ENCODE results near the gene ITGAD. TPM values are rescaled to one million over a fixed set of nuclear protein-coding genes. Genes with fewer than 3 reads are reported as not detected.

Gene ITGAD
- not detected in 2 replicates for total RNA-seq (2012; rRNA removed)

DNA sequence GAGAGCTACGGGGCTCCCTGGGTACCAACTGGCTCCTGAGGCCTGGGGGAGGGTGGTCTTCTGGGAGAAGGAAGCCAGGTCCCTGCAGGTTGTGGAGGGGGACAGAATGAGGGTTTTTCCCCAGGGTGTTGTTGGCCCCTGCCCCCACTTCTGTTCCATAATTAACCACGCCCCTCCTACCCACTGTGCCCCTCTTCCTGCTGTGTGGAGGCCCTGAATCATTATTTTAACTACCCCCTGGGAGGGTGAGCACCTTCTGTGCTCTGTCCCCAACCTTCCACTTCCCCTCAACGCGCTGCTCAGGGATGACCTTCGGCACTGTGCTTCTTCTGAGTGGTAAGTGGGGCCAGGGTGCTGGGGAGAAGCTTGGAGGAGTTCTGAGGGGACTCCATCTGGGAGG lies at the start of gene ITGAD:
ITGAD (plus strand) TSS at position 280 of the 400 bp plus-strand sequence; CDS start at position 306, 26 bp downstream.
- Histone ChIP-seq H3K4me3 (ENCODE audit: low read length) (no peak within 1 kb of the TSS), H3K36me3 (ENCODE audit: insufficient read depth, low read length) (no peaks in the 10 kb centered on the region), H3K4me2 (ENCODE audit: low read length) (no peak within 1 kb of the TSS), H3K27me3 (ENCODE audit: control insufficient read depth, insufficient read depth, low read length) (peaks cover 14% of the 10 kb centered on the region), H3K9ac (ENCODE audit: low read depth, low read length) (no peak within 1 kb of the TSS), H3K9me3 (replicated peaks; ENCODE audit: low read length) (no peaks in the 10 kb centered on the region), H3K4me1 (ENCODE audit: control insufficient read depth, insufficient read depth, low read length) (no peaks in the 10 kb centered on the region)

DNA sequence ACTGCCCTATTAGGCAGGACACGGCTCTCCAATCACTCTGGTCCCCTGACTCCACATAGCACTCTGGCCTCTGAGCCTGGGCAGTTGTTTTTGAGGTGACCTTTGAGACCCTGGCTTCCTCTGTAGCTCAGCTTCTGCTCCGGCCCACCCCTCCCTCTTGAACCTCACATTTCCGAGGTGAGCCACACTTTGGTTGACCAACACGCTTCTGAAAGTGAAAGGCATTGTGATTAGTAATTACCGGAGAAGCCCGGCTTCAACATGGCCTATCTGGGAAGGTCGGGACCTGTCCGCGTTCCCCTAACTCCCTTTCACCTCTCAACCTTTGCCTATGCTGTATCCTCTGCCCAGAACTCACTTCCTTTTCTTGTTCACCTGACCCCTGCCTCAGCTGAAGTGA lies 48.4 kb upstream of the ITGAD start:
- Histone ChIP-seq H3K4me3 (ENCODE audit: low read length) (no peak overlapping the region), H3K36me3 (ENCODE audit: insufficient read depth, low read length) (no peaks in the 10 kb centered on the region), H3K4me1 (ENCODE audit: control insufficient read depth, insufficient read depth, low read length) (no peaks in the 10 kb centered on the region), H3K27me3 (ENCODE audit: control insufficient read depth, insufficient read depth, low read length) (peaks cover 6% of the 10 kb centered on the region), H3K9me3 (replicated peaks; ENCODE audit: low read length) (no peaks in the 10 kb centered on the region), H3K9ac (ENCODE audit: low read depth, low read length) (no peak overlapping the region), H3K4me2 (ENCODE audit: low read length) (no peak overlapping the region)

DNA sequence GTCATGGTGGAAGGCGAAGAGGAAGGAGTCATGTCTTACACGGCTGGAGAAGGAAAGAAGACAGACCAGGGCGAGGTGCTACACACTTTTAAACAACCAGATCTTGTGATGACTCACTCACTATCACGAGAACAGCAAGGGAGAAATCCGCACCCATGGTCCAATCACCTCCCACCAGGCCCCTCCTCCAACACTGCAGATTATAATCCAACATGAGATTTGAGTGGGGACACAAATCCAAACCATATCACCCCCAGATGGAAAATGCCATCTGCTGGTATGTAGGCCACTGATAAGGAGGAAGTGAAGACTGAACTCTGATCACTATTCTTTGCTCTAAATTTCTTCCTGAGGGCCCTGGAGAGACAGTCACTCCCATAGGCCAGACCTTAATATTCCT lies 45.7 kb upstream of the ITGAD start:
- Histone ChIP-seq H3K9me3 (replicated peaks; ENCODE audit: low read length) (no peaks in the 10 kb centered on the region), H3K4me2 (ENCODE audit: low read length) (no peak overlapping the region), H3K4me3 (ENCODE audit: low read length) (no peak overlapping the region), H3K4me1 (ENCODE audit: control insufficient read depth, insufficient read depth, low read length) (no peaks in the 10 kb centered on the region), H3K27me3 (ENCODE audit: control insufficient read depth, insufficient read depth, low read length) (peaks cover 9% of the 10 kb centered on the region), H3K36me3 (ENCODE audit: insufficient read depth, low read length) (no peaks in the 10 kb centered on the region), H3K9ac (ENCODE audit: low read depth, low read length) (no peak overlapping the region)

DNA sequence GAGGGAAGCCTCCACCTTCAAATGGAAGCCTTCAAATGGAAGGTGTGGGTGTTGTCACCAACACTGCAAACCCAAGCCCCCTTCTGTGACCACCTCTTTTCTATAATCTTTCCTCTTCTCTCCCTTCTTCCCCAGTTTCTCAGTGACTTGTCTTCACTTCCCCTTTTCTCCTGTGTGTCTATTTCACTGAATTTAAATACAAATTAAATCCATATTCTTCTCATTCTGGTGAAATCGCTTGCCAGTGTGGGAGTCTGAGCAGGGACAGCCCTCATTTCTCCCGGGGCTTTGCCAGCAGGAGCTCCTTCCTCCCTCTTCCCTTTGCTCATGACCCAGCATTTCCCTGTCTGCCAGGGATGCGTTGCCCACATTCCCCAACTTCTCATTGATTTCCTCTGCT lies 44.6 kb upstream of the ITGAD start:
- H3K4me1 ChIP-seq (ENCODE audit: control insufficient read depth, insufficient read depth, low read length), result no peaks in the 10 kb centered on the region

DNA sequence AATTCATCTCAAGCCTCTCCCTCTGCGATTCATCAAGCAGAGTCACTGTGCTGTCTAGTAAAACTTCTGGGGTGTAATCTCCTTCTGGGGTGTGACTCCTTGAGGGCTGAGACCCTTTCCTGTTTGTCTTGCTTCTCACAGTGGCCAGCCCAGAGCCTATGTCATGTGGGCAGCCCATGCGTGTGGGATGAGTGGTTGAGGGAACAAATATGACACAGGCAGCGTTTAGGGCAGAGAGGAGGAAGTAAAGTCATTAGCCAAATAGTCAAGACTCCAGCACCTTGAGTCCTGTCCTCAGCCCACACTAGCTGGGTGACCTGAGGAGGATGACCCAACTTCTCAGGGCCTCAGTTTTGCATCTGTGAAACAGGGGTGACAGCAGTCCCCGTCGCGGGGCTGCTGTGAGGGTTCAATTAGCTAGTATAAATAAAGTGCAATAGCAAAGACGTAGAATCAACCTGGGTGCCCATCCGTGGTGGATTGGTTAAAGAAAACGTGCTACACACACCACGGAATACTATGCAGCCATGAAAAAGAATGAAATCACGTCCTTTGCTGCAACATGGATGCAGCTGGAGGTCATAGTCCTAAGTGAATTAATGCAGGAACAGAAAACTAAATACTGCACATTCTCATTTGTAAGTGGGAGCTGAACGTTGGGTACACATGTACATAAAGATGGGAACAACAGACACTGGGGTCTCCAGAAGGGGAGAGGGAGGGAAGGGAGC lies 42.7 kb upstream of the ITGAD start:
- no peaks in the 10 kb centered on the region for H3K36me3 ChIP-seq (ENCODE audit: insufficient read depth, low read length)
- H3K4me3 ChIP-seq (ENCODE audit: low read length), result no peak overlapping the region
- H3K27me3 ChIP-seq (ENCODE audit: control insufficient read depth, insufficient read depth, low read length), result peaks cover 9% of the 10 kb centered on the region
- no peak overlapping the region for H3K4me2 ChIP-seq (ENCODE audit: low read length)
- no peak overlapping the region for H3K9ac ChIP-seq (ENCODE audit: low read depth, low read length)
- H3K4me1 ChIP-seq (ENCODE audit: control insufficient read depth, insufficient read depth, low read length), result peaks cover 5% of the 10 kb centered on the region
- no peaks in the 10 kb centered on the region for H3K9me3 ChIP-seq (replicated peaks; ENCODE audit: low read length)

More for the DNA sequence above, 44.6 kb upstream of the ITGAD start:
- H3K4me2 ChIP-seq (ENCODE audit: low read length), result no peak overlapping the region
- no peak overlapping the region for H3K9ac ChIP-seq (ENCODE audit: low read depth, low read length)
- no peak overlapping the region for H3K4me3 ChIP-seq (ENCODE audit: low read length)
- peaks cover 9% of the 10 kb centered on the region for H3K27me3 ChIP-seq (ENCODE audit: control insufficient read depth, insufficient read depth, low read length)
- H3K9me3 ChIP-seq (replicated peaks; ENCODE audit: low read length), result no peaks in the 10 kb centered on the region
- no peaks in the 10 kb centered on the region for H3K36me3 ChIP-seq (ENCODE audit: insufficient read depth, low read length)

DNA sequence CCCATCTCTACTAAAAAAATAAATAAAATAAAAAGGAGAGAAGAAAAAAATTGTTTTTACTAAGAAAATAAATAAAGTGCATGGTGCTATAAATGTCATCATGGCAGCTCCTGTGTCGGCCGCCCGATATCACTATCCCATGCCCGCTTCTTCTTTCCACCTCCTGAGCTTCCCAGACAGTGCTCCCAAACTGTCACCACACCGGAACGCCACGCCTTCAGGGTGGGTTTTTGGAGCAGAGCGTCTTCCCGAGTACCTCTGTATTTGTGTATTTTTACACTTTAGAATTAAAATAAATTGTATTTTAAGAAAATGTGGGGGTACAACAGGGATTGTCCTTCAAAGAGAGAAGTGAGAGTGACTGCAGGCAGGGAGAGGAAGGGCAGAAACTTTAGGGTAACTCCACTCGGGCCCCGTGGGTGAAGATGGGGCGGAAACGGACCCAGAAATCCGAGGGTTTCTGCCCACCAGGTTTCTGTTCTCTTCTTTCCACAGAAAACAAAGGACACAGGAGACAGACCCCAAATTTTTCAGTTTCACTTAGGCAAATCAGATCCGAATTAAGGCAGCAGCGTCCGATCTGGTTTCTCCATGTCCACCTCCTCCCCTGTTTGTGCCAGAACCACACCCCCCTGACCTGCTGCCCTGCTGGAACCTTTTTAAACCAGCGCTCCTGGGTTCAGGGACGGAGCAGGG lies 41.7 kb upstream of the ITGAD start:
- Histone ChIP-seq H3K9me3 (replicated peaks; ENCODE audit: low read length) (no peaks in the 10 kb centered on the region), H3K36me3 (ENCODE audit: insufficient read depth, low read length) (no peaks in the 10 kb centered on the region), H3K4me2 (ENCODE audit: low read length) (no peak overlapping the region), H3K27me3 (ENCODE audit: control insufficient read depth, insufficient read depth, low read length) (peaks cover 9% of the 10 kb centered on the region), H3K4me1 (ENCODE audit: control insufficient read depth, insufficient read depth, low read length) (peaks cover 5% of the 10 kb centered on the region), H3K9ac (ENCODE audit: low read depth, low read length) (no peak overlapping the region), H3K4me3 (ENCODE audit: low read length) (no peak overlapping the region)

DNA sequence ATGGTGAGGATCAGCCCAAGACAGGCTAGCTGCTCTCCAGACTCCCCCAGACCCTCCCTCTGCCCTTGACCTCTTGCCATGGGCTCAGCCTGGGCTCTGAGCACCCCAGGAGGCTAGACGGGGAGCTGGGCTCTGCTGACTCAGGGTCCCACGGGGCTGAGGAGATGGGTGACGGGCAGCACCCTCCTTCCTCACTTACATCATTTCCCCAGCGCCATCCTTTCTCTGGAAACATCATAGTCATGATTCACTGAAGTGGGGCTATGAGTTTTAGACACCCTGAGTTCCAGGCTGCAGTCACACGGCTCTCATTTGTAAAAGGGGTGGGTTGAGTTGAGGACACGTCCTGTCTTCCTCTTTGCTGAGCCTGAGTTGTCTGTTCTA lies 41.2 kb upstream of the ITGAD start:
- Histone ChIP-seq H3K36me3 (ENCODE audit: insufficient read depth, low read length) (no peaks in the 10 kb centered on the region), H3K4me2 (ENCODE audit: low read length) (no peak overlapping the region), H3K9ac (ENCODE audit: low read depth, low read length) (no peak overlapping the region), H3K9me3 (replicated peaks; ENCODE audit: low read length) (no peaks in the 10 kb centered on the region), H3K4me3 (ENCODE audit: low read length) (no peak overlapping the region), H3K27me3 (ENCODE audit: control insufficient read depth, insufficient read depth, low read length) (peaks cover 4% of the 10 kb centered on the region), H3K4me1 (ENCODE audit: control insufficient read depth, insufficient read depth, low read length) (peaks cover 5% of the 10 kb centered on the region)

DNA sequence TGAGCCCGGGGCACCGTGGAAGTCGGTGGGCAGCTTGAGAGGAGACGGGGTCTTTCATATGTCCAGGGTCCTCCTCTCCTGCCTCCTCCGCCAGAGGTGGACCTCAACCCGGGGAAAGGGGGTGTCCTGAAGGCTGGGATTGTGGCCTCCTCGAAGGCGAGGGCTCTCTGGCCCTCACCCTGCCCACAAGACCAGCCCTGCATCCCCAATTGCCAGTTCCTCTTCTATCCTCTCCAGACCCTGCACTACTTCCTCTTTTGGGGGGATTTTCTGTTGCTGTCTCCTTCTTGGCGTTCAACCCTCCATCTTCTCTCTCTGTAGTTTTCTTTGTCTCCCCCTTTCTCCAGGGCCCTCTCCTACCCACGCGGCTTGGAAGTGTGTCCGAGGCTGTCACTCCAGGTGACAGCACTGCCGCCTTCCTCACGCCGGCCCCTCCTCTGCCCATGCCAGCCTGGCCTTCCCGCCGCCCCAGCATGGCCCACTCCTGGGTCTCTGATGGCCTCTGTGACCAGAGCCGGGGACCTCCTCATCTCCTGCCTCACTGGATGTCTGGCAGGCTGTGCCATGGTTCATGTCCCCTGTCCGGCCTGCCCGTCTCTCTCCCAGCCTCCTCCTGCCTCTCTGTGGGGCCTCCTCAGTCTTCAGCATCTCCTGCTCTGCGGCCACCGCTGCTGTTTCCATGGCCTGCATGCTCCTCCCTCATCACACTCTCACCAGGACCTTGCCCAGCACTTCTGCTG lies 40.6 kb upstream of the ITGAD start:
- Histone ChIP-seq H3K4me1 (ENCODE audit: control insufficient read depth, insufficient read depth, low read length) (peaks cover 5% of the 10 kb centered on the region), H3K4me2 (ENCODE audit: low read length) (no peak overlapping the region), H3K36me3 (ENCODE audit: insufficient read depth, low read length) (no peaks in the 10 kb centered on the region), H3K9me3 (replicated peaks; ENCODE audit: low read length) (no peaks in the 10 kb centered on the region), H3K27me3 (ENCODE audit: control insufficient read depth, insufficient read depth, low read length) (peaks cover 4% of the 10 kb centered on the region), H3K9ac (ENCODE audit: low read depth, low read length) (no peak overlapping the region), H3K4me3 (ENCODE audit: low read length) (no peak overlapping the region)

DNA sequence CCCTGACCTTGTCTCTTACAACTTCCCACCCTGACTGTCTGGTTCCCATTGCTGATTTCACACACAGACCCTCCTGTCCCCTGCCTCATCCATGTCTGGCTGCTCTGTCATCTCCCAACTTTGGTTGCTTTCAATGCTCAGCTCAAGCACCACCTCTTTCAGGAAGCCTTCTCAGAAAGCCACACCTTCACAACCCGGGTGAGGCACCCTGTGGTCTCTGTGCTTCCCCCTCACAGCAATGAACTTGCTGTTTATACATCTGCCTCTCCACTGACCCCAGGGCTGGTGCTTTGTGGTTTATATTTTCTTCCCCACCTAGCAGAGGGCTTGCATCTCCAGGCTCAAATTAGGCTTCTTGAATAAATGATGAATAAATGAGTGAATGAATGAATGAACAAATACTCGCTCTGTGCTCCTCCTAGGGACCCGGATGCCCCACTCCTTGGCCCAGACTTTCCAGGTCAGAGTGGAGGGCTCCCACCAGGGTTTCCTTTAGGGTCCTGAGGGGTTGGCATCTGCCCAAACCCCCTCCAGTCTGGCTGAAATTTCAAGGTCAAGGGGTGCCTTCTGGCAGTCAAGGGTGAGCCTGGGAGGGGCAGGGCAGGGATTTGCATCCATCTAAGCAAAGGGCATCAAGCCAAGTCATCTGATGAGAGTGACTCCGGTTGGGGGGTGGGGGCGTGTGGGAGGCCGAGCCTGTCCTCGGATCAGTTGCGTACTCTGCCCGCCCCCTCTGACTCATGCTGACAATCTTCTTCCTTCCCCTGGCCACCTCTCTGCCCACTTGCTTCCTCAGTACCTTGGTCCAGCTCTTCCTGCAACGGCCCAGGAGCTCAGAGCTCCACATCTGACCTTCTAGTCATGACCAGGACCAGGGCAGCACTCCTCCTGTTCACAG lies 38.5 kb upstream of the ITGAD start, which contains the start of gene ITGAX:
ITGAX (plus strand) TSS at position 783 of the 898 bp plus-strand sequence; CDS start at position 862, 79 bp downstream.
- Histone ChIP-seq H3K9me3 (replicated peaks; ENCODE audit: low read length) (no peaks in the 10 kb centered on the region), H3K4me3 (ENCODE audit: low read length) (no peak within 1 kb of the TSS), H3K4me1 (ENCODE audit: control insufficient read depth, insufficient read depth, low read length) (peaks cover 5% of the 10 kb centered on the region), H3K9ac (ENCODE audit: low read depth, low read length) (no peak within 1 kb of the TSS), H3K27me3 (ENCODE audit: control insufficient read depth, insufficient read depth, low read length) (peaks cover 4% of the 10 kb centered on the region), H3K36me3 (ENCODE audit: insufficient read depth, low read length) (no peaks in the 10 kb centered on the region), H3K4me2 (ENCODE audit: low read length) (no peak within 1 kb of the TSS)

DNA sequence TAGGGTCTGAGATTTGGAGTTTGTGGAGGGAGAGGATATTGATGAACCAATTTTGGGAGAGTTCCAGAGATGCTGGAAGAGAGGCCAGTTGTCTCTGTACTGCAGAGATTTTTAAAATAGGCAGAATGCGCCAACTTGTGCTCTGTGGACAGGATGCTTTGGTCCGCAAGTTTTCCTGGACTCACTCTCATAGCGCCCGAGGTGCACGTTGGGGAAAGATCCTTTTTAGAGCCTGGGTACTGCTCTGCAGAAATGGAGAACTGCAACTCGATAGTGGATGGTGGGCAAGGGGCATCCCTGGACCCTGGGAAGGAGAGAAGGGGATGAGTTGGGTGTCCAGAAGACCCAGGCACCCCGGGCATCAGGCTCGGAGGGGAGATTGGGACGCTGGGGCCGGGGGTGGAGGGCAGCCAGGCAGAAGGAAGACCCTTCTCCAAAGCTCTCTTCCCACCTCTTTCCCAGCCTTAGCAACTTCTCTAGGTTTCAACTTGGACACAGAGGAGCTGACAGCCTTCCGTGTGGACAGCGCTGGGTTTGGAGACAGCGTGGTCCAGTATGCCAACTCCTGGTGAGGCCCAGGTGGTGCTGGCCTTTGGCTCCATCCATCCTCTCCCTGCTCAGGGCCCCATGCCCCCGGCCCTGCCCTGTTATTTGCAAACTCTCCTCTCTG lies 37.6 kb upstream of the ITGAD start:
- Histone ChIP-seq H3K4me1 (ENCODE audit: control insufficient read depth, insufficient read depth, low read length) (peaks cover 5% of the 10 kb centered on the region), H3K9ac (ENCODE audit: low read depth, low read length) (no peak overlapping the region)

More for the DNA sequence above, 37.6 kb upstream of the ITGAD start:
- no peaks in the 10 kb centered on the region for H3K9me3 ChIP-seq (replicated peaks; ENCODE audit: low read length)
- no peak overlapping the region for H3K4me3 ChIP-seq (ENCODE audit: low read length)
- no peak overlapping the region for H3K4me2 ChIP-seq (ENCODE audit: low read length)
- H3K27me3 ChIP-seq (ENCODE audit: control insufficient read depth, insufficient read depth, low read length), result peaks cover 4% of the 10 kb centered on the region
- H3K36me3 ChIP-seq (ENCODE audit: insufficient read depth, low read length), result no peaks in the 10 kb centered on the region
